GM15510 (cell line): Measurements from ENCODE around the gene ASPA.

Source experiments
- POLR2A ChIP-seq: IDR thresholded peaks from 3 replicates; pipeline ENCODE4 v1.6.1; 2011; ENCODE audit warnings: borderline replicate concordance; ENCODE audit not compliant: insufficient read length; ENCODE audit errors: extremely low read depth

The ASPA gene

GRCh38 chr17:3546997-3547396 is 71.2 kb downstream of the ASPA start:
- TF ChIP-seq POLR2A = no peak

GRCh38 chr17:3547628-3548027 is 71.8 kb downstream of the ASPA start:
- no peak for TF ChIP-seq POLR2A

- TF ChIP-seq POLR2A = no peak
Observed at GRCh38 chr17:3549610-3550162, 73.9 kb downstream of the ASPA start.

- TF ChIP-seq POLR2A = no peak
Observed at GRCh38 chr17:3551189-3551588, 75.4 kb downstream of the ASPA start.

- TF ChIP-seq POLR2A = no peak
Observed at GRCh38 chr17:3552916-3553315, 77.1 kb downstream of the ASPA start.
